GM18519 (cell line): ENCODE measurements around the gene TTC39A.
"Not testable (repeated sequence)": the region's sequence is repeated elsewhere in the genome, so short reads cannot be mapped to it uniquely, and the experiment has no call there.

Experiments
- ATAC-seq: cut with Tn5 transposase; IDR thresholded peaks from one replicate; pipeline ENCODE4 v1.9.1; 2021; ENCODE audit warnings: mild to moderate bottlenecking, moderate library complexity; ENCODE audit not compliant: unreplicated experiment, low FRiP score

The TTC39A gene

DNA sequence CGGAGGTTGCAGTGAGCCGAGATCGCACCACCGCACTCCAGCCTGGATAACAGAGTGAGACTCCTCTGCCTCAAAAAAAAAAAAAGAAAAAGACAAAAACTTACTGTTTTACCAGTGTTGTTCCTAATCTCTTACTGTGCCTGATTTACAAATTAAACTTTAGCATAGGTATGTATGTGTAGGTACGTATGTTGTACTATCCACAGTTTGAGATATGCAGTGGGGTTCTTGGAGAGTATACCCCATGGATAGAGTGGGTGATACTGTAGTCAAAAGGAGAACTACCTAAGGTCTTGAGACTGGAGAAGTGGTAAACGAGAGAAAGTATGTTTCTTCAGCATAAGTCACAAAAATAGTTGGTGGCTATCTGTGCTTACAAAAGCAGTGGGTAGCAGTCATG is 55.7 kb downstream of the TTC39A start:
- ATAC-seq, result no peak

DNA sequence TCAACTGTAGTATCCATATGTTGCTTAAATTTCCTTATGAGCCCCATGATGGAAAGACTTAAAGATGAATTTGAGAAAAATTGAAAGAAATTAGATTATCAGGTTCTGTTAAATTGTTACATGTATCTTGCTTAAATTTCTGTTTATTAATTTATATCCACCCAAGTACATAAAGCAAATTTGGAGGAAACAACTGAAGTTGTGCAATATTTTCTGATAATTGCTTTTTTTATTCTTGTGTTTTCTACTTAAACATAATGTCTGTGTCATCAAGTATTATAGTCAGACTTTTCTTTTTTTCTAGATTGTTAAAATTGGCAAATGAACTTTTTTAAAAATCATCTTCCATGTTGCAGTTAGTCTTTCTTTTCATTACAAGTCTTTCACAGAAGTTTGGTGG is 57.4 kb downstream of the TTC39A start:
- no peak for ATAC-seq

- no peak for ATAC-seq
Measured at GRCh38 chr1:51270751-51271150, 59.6 kb downstream of the TTC39A start.

GRCh38 chr1:51268634-51269033 is 61.7 kb downstream of the TTC39A start:
- peak; percentile 18 for ATAC-seq

GRCh38 chr1:51266791-51267190 is 63.6 kb downstream of the TTC39A start:
- no peak for ATAC-seq

DNA sequence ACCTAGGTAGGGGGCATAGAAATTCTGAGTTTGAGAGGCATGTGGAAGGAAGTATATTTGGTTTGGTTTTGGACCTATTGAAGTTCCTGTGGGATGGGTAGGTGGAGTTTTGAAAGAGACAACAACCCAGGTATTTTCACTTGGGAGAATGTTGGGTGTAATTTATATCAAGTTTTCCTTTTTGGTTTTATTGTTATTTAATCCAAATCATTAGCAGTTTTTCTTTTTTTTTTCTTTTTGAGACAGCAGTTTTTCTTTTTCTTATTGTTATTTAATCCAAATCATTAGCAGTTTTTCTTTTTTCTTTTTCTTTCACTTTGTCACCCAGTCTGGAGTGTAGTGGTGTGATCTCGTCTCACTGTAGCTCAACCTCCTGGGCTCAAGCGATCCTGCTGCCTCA is 64.2 kb downstream of the TTC39A start:
- ATAC-seq, result no peak

- ATAC-seq, result no peak
Measured at GRCh38 chr1:51265618-51266017, 64.7 kb downstream of the TTC39A start.

DNA sequence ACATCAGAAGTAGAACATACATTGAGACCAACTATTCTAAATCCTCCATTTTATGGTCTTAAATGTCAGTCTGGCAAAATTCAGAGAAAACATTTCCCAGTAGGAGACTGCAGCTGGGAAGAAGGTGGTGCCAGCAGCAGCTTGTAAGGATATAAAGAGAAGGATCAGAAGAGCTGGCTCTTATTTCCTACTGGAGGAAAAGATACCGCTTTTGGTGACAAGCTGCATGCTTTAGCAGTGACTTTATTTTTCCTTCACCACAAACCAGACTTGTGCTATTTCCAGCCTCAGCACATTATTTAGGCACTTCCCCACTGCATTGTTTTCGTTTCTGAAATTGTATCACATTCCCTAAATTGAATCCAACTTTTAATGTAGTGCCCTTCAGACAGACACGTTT is 65.9 kb downstream of the TTC39A start:
- ATAC-seq, result no peak

- no peak for ATAC-seq
Measured at GRCh38 chr1:51263147-51263877, 67.0 kb downstream of the TTC39A start.

DNA sequence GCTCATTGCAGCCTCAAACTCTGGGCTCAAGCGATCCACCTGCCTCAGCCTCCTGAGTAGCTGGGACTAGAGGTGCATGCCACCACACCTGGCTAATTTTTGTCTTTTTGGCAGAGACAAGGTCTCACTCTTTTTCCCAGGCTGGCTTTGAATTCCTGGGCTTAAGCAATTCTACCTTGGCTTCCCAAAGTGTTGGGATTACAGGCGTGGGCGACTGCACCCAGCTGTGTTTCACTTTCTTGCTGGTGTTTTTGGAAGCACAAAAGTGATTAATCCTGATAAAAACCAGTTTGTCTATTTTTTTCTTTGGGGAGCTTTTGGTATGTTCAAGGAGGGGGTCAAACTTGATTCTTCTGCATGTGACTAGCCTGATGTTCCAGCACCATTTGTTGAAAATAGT is 75.0 kb downstream of the TTC39A start:
- no peak for ATAC-seq

GRCh38 chr1:51253691-51254090 is 76.7 kb downstream of the TTC39A start:
- no peak for ATAC-seq

DNA sequence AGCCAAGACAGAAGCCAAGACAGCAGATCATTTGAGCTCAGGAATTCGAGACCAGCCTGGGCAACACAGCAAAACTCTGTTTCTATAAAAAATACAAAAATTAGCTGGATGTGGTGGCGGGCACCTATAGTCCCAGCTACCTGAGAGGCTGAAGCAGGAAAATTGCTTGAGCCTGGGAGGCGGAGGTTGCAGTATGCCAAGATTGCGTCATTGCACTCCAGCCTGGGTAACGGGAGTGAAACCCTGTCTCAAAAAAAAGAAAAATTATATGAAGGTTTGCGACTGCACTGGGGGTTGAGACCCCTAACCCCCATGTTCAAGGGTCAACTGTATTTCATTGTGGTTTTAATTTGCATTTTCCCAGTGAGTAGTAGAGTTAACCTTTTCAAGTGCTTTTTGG is 78.0 kb downstream of the TTC39A start:
- no peak for ATAC-seq

- ATAC-seq, result not testable (repeated sequence)
Measured at GRCh38 chr1:51251165-51251564, 79.2 kb downstream of the TTC39A start.

DNA sequence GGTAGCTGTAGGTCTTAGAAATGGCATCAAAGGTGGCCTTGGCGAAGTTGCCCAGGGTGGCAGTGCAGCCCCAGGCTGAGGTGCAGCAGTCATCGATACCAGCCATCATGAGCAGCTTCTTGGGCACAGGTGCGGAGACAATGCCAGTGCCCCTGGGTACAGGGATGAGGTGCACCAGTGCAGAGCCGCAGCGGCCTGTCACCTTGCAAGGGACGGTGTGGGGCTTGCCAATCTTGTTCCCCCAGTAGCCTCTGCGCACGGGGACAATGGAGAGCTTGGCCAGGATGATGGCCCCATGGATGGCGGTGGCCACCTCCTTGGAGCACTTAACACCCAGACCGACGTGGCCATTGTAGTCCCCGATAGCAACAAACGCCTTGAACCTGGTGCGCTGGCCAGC is 79.6 kb downstream of the TTC39A start:
- ATAC-seq, result not testable (repeated sequence)

- ATAC-seq, result no peak
Measured at GRCh38 chr1:51249445-51249844, 80.9 kb downstream of the TTC39A start.

GRCh38 chr1:51247499-51247898 is 82.9 kb downstream of the TTC39A start:
- ATAC-seq, result no peak

DNA sequence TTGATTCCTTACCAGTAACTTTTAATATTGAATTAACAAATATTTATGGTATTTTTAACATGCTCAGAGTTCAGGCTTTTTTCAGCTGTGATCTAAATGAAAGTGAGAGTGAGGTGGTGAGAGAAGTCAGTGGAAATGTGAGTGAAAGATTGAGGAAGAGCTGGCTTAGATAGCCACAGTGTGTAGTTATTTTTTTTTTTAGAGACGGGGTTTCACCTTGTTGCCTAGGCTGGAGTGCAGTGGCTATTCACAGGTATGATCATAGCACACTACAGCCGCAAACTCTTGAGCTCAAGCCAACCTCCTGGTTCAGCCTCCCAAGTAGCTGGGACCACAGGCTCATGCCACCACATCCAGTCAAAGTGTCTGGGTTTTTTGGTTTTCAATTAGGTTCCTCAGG is 83.3 kb downstream of the TTC39A start:
- ATAC-seq, result no peak

- no peak for ATAC-seq
Measured at GRCh38 chr1:51242546-51242945, 87.8 kb downstream of the TTC39A start.

GRCh38 chr1:51241119-51241518 is 89.2 kb downstream of the TTC39A start:
- no peak for ATAC-seq

GRCh38 chr1:51240084-51240483 is 90.3 kb downstream of the TTC39A start:
- no peak for ATAC-seq

DNA sequence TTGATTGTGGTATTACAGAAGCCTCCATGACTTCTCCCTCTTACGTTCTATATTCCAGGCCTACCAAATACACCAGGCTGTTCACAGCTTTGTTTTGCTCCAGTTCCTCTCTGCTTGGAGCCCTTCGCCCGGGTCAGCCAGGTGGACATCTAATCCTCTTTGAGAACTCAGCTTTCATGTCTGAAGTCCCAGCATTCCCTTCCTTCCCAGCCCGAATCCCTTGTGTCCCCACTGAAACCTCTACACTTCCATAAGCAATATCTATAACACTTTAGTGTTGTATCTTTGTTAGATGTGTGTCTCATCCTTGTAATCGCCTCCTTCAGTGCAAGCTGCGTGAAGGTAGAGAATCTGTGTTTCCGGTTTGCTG is 92.3 kb downstream of the TTC39A start:
- no peak for ATAC-seq

- no peak for ATAC-seq
Measured at GRCh38 chr1:51237351-51238033, 92.9 kb downstream of the TTC39A start.
